Activated B cell treated with CpG ODN at 0.5 μM for 24 hours (primary cell): ENCODE data around the gene OR6C2. TPM values are rescaled to one million over a fixed set of nuclear protein-coding genes. Genes with fewer than 3 reads are reported as not detected.
"Not testable (repeated sequence)": the region's sequence is repeated elsewhere in the genome, so short reads cannot be mapped to it uniquely, and the experiment has no call there.

ENCODE experiments used
- ATAC-seq: fragments of 200-7000 bp; cut with Tn5 transposase; one replicate; pipeline ENCODE4 v1.10.0; 2021; ENCODE audit warnings: low read depth, mild to moderate bottlenecking, moderate library complexity
- CTCF ChIA-PET: fragments of 350-600 bp; sonication (Branson Sonifier 250); formaldehyde crosslinking; loops from one replicate; lab custom pipeline; 2021; ENCODE audit warnings: antibody characterized with exemption; lab: Charles Lee
- POLR2A ChIA-PET: fragments of 350-600 bp; sonication (Branson Sonifier 250); formaldehyde crosslinking; loops from one replicate; lab custom pipeline; 2021; ENCODE audit warnings: antibody characterized with exemption; lab: Charles Lee
- DNase-seq: peaks from one replicate; pipeline ENCODE4 v3.0.0; 2022
- H3K27ac Mint-ChIP-seq: one replicate; pipeline ENCODE4 v1.8.0; 2020; ENCODE audit warnings: mixed read lengths
- H3K27me3 Mint-ChIP-seq: one replicate; pipeline ENCODE4 v1.8.0; 2021; ENCODE audit warnings: mixed read lengths
- H3K36me3 Mint-ChIP-seq: one replicate; pipeline ENCODE4 v1.8.0; 2021; ENCODE audit warnings: low read depth, mixed read lengths
- H3K4me1 Mint-ChIP-seq: one replicate; pipeline ENCODE4 v1.8.0; 2021; ENCODE audit warnings: mixed read lengths
- H3K4me3 Mint-ChIP-seq: one replicate; pipeline ENCODE4 v1.8.0; 2020; ENCODE audit warnings: mild to moderate bottlenecking, mixed read lengths
- H3K9me3 Mint-ChIP-seq: one replicate; pipeline ENCODE4 v1.8.0; 2020; ENCODE audit warnings: mixed read lengths
- intact Hi-C: fragments of 100-400 bp; cut with micrococcal nuclease; formaldehyde crosslinking; loops from one replicate; pipeline ENCODE4 v1.15.1; 2024
- total RNA-seq: library from RNA; stranded (reverse); gene quantifications from 2 replicates; pipeline ENCODE4 v1.2.3, GENCODE V29; 2022
- TF ChIP-seq, protein P1 (sequence below): fragments of 200-600 bp; IDR thresholded peaks from one replicate; pipeline ENCODE4 v1.8.0; 2022; ENCODE audit warnings: antibody characterized with exemption, mild to moderate bottlenecking

OR6C2 gene
- total RNA-seq, 1 donor from 2014 or later = not detected

DNA sequence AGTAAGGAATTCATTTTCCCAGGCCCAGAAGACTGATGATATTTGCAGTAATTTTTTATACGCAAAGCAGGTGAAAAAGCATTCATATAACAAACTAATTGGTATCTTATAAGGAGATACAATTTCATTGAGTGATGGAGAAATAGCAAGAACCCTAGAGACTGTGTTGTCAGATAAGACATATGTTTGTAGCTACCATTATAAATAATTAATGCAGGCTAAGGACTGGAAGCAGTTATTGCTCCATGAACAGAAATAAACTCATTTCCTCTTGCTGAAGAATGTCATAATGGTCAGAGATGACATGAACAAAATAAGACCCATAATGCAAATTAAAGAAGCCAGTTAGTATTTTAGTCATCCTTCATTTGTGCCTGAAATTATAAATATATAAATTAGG lies 1.5 kb downstream of the OR6C2 start:
- DNase-seq (no peak), ATAC-seq (no peak)
- Mint-ChIP-seq H3K27ac (no peak overlapping the region), H3K27me3 (peaks cover 2% of the 10 kb centered on the region), H3K36me3 (peaks cover 6% of the 10 kb centered on the region), H3K4me3 (no peak overlapping the region), H3K4me1 (peaks cover 5% of the 10 kb centered on the region), H3K9me3 (peaks cover 13% of the 10 kb centered on the region)
- TF ChIP-seq, protein P1, sequence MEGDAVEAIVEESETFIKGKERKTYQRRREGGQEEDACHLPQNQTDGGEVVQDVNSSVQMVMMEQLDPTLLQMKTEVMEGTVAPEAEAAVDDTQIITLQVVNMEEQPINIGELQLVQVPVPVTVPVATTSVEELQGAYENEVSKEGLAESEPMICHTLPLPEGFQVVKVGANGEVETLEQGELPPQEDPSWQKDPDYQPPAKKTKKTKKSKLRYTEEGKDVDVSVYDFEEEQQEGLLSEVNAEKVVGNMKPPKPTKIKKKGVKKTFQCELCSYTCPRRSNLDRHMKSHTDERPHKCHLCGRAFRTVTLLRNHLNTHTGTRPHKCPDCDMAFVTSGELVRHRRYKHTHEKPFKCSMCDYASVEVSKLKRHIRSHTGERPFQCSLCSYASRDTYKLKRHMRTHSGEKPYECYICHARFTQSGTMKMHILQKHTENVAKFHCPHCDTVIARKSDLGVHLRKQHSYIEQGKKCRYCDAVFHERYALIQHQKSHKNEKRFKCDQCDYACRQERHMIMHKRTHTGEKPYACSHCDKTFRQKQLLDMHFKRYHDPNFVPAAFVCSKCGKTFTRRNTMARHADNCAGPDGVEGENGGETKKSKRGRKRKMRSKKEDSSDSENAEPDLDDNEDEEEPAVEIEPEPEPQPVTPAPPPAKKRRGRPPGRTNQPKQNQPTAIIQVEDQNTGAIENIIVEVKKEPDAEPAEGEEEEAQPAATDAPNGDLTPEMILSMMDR = no peak
- CTCF ChIA-PET = no interaction called here
- intact Hi-C loops = no loop called here
- POLR2A ChIA-PET = no interaction called here

DNA sequence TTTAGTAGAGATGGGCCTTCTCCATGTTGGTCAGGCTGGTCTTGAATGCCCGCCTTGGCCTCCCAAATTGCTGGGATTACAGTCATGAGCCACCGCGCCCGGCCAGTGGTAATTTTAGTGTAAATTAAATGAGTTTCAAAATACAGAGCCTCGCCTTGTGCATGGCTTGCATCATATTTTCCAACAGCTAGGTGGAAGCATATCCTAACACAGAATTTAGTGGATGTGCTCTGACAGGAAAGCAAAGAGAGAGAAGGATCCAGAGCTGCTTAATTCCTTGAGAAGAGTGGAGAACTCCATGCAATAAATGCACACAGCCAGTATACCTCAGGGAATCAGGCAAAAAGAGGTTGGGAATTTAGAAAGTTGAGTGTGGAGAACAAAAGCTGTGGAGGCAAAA lies 2.5 kb downstream of the OR6C2 start:
- peaks cover 4% of the 10 kb centered on the region for H3K27me3 Mint-ChIP-seq

DNA sequence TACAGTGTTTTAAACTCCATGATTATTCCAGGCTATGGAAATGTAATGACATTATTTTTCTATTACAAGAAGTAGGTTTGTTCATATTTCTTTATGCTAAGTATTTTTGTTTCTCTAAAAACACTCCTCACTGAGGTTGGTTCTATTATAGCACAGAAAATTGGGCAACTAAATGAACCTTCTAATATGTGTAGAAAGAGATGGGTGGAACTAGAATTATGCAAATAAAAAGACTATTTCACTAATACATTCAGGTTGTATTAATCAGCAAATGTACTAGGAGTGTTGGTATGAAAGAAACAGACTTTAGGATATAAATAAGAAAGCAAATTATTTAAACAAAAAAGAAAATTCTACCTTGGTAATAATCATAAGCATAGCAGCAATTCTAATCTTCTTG lies 4.9 kb downstream of the OR6C2 start:
- TF ChIP-seq, protein P1 = no peak
- Mint-ChIP-seq H3K27ac (no peak overlapping the region), H3K27me3 (peaks cover 8% of the 10 kb centered on the region), H3K4me3 (no peak overlapping the region), H3K36me3 (no peaks in the 10 kb centered on the region), H3K4me1 (peaks cover 1% of the 10 kb centered on the region), H3K9me3 (no peaks in the 10 kb centered on the region)
- DNase-seq = no peak
- intact Hi-C loops = no loop called here
- CTCF ChIA-PET = no interaction called here
- POLR2A ChIA-PET = no interaction called here
- no peak for ATAC-seq

More for the DNA sequence above, 2.5 kb downstream of the OR6C2 start:
- peaks cover 5% of the 10 kb centered on the region for H3K4me1 Mint-ChIP-seq
- TF ChIP-seq, protein P1 = no peak
- DNase-seq (no peak), ATAC-seq (no peak)
- ChIA-PET POLR2A (no interaction called here), CTCF (no interaction called here)
- H3K36me3 Mint-ChIP-seq = peaks cover 2% of the 10 kb centered on the region
- H3K27ac Mint-ChIP-seq = no peak overlapping the region
- intact Hi-C loops = loop anchor here (1.0 kb wide), 1 partner anchor 173 kb away; no protein-coding TSS in a partner anchor
- peaks cover 11% of the 10 kb centered on the region for H3K9me3 Mint-ChIP-seq
- no peak overlapping the region for H3K4me3 Mint-ChIP-seq

DNA sequence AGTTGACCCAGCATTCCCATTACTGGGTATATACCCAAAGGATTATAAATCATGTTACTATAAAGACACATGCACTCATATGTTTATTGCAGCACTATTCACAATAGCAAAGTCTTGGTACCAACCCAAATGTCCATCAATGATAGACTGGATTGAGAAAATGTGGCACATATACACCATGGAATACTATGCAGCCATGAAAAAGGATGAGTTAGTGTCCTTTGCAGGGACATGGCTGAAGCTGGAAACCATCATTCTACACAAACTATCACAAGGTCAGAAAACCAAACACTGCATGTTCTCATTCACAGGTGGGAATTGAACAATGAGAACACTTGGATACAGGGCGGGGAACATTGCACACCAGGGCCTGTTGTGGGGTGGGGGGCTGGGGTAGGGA lies 21.1 kb downstream of the OR6C2 start:
- ATAC-seq, DNase-seq, H3K4me3 Mint-ChIP-seq, POLR2A ChIA-PET, H3K27me3 Mint-ChIP-seq, CTCF ChIA-PET, H3K36me3 Mint-ChIP-seq, H3K27ac Mint-ChIP-seq, H3K9me3 Mint-ChIP-seq: not testable (repeated sequence)
- intact Hi-C loops = loop anchor here (5.0 kb wide), 1 partner anchor 473 kb away; no protein-coding TSS in a partner anchor
- peaks cover 34% of the 10 kb centered on the region for H3K4me1 Mint-ChIP-seq

DNA sequence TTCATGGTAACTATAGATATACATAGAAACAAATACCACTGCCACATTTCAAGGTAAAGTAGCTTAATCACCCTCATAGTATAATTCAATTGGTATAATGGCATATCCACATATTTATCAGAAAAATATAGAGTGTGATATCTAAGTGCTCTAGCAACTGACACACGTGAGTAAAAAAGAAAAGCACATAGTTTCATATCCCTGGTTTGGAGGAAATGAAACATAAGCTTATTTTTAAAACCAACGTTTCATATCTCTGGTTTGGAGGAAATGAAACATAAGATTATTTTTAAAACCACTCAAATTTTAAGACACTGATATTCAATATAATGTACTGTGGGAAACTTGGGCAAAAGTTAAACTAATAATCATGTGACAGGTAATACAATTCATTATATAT lies 24.0 kb downstream of the OR6C2 start:
- peaks cover 45% of the 10 kb centered on the region for H3K4me1 Mint-ChIP-seq
- peak overlapping the region; percentile 46 for H3K27ac Mint-ChIP-seq
- H3K27me3 Mint-ChIP-seq = no peaks in the 10 kb centered on the region
- H3K36me3 Mint-ChIP-seq = no peaks in the 10 kb centered on the region
- ATAC-seq (peak; percentile 70), DNase-seq (no peak)
- POLR2A ChIA-PET = no interaction called here
- peak overlapping the region; percentile 61 for H3K4me3 Mint-ChIP-seq
- intact Hi-C loops = loop anchor here (5.0 kb wide), 1 partner anchor 476 kb away; no protein-coding TSS in a partner anchor
- TF ChIP-seq, protein P1 = no peak
- CTCF ChIA-PET = no interaction called here
- peaks cover 7% of the 10 kb centered on the region for H3K9me3 Mint-ChIP-seq

DNA sequence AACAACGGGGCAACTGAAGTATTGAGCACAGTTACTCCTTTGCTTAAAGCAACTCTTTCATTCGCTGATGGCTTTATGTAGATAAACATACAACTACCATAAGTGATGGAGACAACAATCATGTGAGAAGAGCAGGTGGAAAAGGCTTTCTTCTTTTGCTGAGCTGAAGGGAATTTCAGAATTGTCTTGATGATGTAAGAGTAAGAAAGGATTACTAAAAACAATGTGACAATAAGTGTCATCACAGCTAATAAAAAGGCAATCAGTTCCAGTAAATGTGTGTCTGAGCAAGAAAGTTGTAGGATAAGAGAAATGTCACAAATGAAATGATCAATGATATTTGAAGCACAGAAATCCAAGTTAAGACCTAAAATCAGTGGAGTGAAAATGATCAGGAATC lies 25.4 kb downstream of the OR6C2 start:
- ATAC-seq (no peak), DNase-seq (no peak)
- H3K4me1 Mint-ChIP-seq = peaks cover 45% of the 10 kb centered on the region
- H3K27me3 Mint-ChIP-seq = no peaks in the 10 kb centered on the region
- H3K36me3 Mint-ChIP-seq = no peaks in the 10 kb centered on the region
- H3K4me3 Mint-ChIP-seq = no peak overlapping the region
- intact Hi-C loops = loop anchor here (5.0 kb wide), 1 partner anchor 477 kb away; no protein-coding TSS in a partner anchor
- CTCF ChIA-PET = no interaction called here
- POLR2A ChIA-PET = no interaction called here
- peaks cover 4% of the 10 kb centered on the region for H3K9me3 Mint-ChIP-seq
- TF ChIP-seq, protein P1 = no peak
- peak overlapping the region; percentile 22 for H3K27ac Mint-ChIP-seq
